ENCODE results near the gene MATK.
"Not testable (repeated sequence)": the region's sequence is repeated elsewhere in the genome, so short reads cannot be mapped to it uniquely, and the experiment has no call there.

The MATK gene

GRCh38 chr19:3785938-3786824, at the start of gene MATK:
Gene MATK (minus strand): TSS chr19:3786381. CDS start chr19:3785135, 1,246 bp downstream.
- DNase-seq: no peak

GRCh38 chr19:3835055-3835435, 48.9 kb upstream of the MATK start:
- no peak for DNase-seq

- DNase-seq: no peak
Measured at GRCh38 chr19:3834349-3835054, 48.3 kb upstream of the MATK start.

- DNase-seq: no peak
Measured at GRCh38 chr19:3833578-3834348, 47.6 kb upstream of the MATK start.

- no peak for DNase-seq
Measured at GRCh38 chr19:3832001-3832400, 45.8 kb upstream of the MATK start.

GRCh38 chr19:3831601-3832000, 45.4 kb upstream of the MATK start:
- no peak for DNase-seq

- no peak for DNase-seq
Measured at GRCh38 chr19:3830621-3831589, 44.7 kb upstream of the MATK start.

- no peak for DNase-seq
Measured at GRCh38 chr19:3827306-3827705, 41.1 kb upstream of the MATK start.

GRCh38 chr19:3826163-3826562, 40.0 kb upstream of the MATK start:
- DNase-seq: no peak

- no peak for DNase-seq
Measured at GRCh38 chr19:3825286-3825956, 39.2 kb upstream of the MATK start.

- DNase-seq: no peak
Measured at GRCh38 chr19:3823350-3823713, 37.2 kb upstream of the MATK start.

- no peak for DNase-seq
Measured at GRCh38 chr19:3822683-3823349, 36.6 kb upstream of the MATK start.

GRCh38 chr19:3821857-3822364, 35.7 kb upstream of the MATK start:
- DNase-seq: peak; percentile 90

GRCh38 chr19:3821156-3821555, 35.0 kb upstream of the MATK start:
- DNase-seq: no peak

GRCh38 chr19:3819989-3820388, 33.8 kb upstream of the MATK start:
- no peak for DNase-seq

- DNase-seq: no peak
Measured at GRCh38 chr19:3818918-3819317, 32.7 kb upstream of the MATK start.

GRCh38 chr19:3818466-3818865, 32.3 kb upstream of the MATK start:
- no peak for DNase-seq

- DNase-seq: no peak
Measured at GRCh38 chr19:3817761-3818160, 31.6 kb upstream of the MATK start.

GRCh38 chr19:3816566-3817218, 30.5 kb upstream of the MATK start:
- no peak for DNase-seq

GRCh38 chr19:3816148-3816547, 30.0 kb upstream of the MATK start:
- not testable (repeated sequence) for DNase-seq

All from activated T-cell treated with anti-CD3 and anti-CD28 coated beads for 4 hours (primary cell).